Vagina (tissue), 2 donors: ENCODE results near the gene TECTB.

ENCODE experiments used
- POLR2A ChIP-seq, 2 donors: fragments of 450-650 bp; IDR thresholded peaks; one replicate each; pipeline ENCODE4 v1.6.1; 2017; ENCODE audit warnings: antibody characterized with exemption in 2 of 2, mild to moderate bottlenecking in 2 of 2, moderate library complexity in 2 of 2
- POLR2AphosphoS5 ChIP-seq, 2 donors: sonication (generic); formaldehyde crosslinking; IDR thresholded peaks; one replicate each; pipeline ENCODE4 v1.9.0; 2017; ENCODE audit warnings: antibody characterized with exemption in 2 of 2, mild to moderate bottlenecking in 2 of 2, low read depth in 1 of 2; ENCODE audit not compliant: insufficient read depth in 1 of 2
- TF ChIP-seq, protein P1 (sequence below), 3 experiments: fragments of 450-650 bp in 2 of 3; fragments of 200-600 bp in 1 of 3; sonication (generic) in 1 of 3; IDR thresholded peaks; one replicate each; pipeline ENCODE4 v1.5.1; 2017 to 2019; ENCODE audit warnings: antibody characterized with exemption in 3 of 3, mild to moderate bottlenecking in 2 of 3, moderate library complexity in 2 of 3

DNA sequence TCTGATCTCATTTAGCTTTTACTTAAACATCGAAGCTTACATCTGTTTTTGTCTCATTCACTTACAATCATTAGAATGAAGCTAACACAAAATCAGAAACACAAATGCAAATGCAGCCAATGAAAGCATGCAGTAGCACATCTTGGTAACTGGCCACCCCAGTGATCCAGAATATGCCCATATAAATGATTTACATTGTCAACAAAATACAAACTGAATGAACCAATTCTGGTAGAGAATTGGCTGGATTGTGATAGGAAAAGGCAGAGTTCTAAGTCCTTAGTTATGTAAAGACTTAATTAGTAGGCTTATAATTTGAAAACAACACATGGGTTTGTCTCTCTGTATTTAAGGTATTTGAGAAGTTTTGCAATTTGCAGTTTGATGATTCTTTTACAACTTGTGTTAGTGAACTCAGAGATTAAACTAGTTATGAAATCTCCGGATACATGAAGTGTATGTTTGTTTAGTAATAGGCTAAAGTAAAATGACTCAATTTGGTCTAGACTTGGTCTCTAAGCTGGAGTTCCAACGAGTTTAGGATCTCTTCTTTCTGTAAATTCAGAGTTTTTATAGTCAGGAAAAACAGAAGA lies 21.2 kb downstream of the TECTB start:
- TF ChIP-seq POLR2AphosphoS5 (IDR thresholded peaks at IDR 0.05; ENCODE audit: insufficient read depth in 1 of 2, low read depth in 1 of 2) (no peak), POLR2A (IDR thresholded peaks at IDR 0.05) (no peak)
- TF ChIP-seq, protein P1, sequence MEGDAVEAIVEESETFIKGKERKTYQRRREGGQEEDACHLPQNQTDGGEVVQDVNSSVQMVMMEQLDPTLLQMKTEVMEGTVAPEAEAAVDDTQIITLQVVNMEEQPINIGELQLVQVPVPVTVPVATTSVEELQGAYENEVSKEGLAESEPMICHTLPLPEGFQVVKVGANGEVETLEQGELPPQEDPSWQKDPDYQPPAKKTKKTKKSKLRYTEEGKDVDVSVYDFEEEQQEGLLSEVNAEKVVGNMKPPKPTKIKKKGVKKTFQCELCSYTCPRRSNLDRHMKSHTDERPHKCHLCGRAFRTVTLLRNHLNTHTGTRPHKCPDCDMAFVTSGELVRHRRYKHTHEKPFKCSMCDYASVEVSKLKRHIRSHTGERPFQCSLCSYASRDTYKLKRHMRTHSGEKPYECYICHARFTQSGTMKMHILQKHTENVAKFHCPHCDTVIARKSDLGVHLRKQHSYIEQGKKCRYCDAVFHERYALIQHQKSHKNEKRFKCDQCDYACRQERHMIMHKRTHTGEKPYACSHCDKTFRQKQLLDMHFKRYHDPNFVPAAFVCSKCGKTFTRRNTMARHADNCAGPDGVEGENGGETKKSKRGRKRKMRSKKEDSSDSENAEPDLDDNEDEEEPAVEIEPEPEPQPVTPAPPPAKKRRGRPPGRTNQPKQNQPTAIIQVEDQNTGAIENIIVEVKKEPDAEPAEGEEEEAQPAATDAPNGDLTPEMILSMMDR (IDR thresholded peaks at IDR 0.05), result no peak
